GM20431 (cell line): ENCODE measurements around the gene NLGN1.
"Not testable (repeated sequence)": the region's sequence is repeated elsewhere in the genome, so short reads cannot be mapped to it uniquely, and the experiment has no call there.

Experiments
- in situ Hi-C: fragments of 300-500 bp; cut with MseI, MboI; formaldehyde crosslinking; loops from one replicate; pipeline ENCODE4 v1.15.0; 2020; ENCODE audit warnings: low sequenced_read_pairs; ENCODE audit not compliant: unreplicated experiment

The NLGN1 gene

GRCh38 chr3:174223042-174223441 is 825.5 kb downstream of the NLGN1 start:
- in situ Hi-C loops = no loop called here

- in situ Hi-C loops = no loop called here
Observed at GRCh38 chr3:174223626-174224025, 826.1 kb downstream of the NLGN1 start.

- in situ Hi-C loops = no loop called here
Observed at GRCh38 chr3:174229916-174230315, 832.4 kb downstream of the NLGN1 start.

- in situ Hi-C loops = not testable (repeated sequence)
Observed at GRCh38 chr3:174232028-174232657, 834.6 kb downstream of the NLGN1 start.

- in situ Hi-C loops = no loop called here
Observed at GRCh38 chr3:174232658-174233429, 835.3 kb downstream of the NLGN1 start.

GRCh38 chr3:174233511-174233910 is 836.0 kb downstream of the NLGN1 start:
- in situ Hi-C loops = no loop called here

- in situ Hi-C loops = no loop called here
Observed at GRCh38 chr3:174242311-174243041, 844.9 kb downstream of the NLGN1 start.

- in situ Hi-C loops = no loop called here
Observed at GRCh38 chr3:174243171-174243570, 845.6 kb downstream of the NLGN1 start.

- in situ Hi-C loops = no loop called here
Observed at GRCh38 chr3:174247687-174248152, 850.2 kb downstream of the NLGN1 start.

- in situ Hi-C loops = no loop called here
Observed at GRCh38 chr3:174251681-174252080, 854.1 kb downstream of the NLGN1 start.

- in situ Hi-C loops = no loop called here
Observed at GRCh38 chr3:174253196-174253823, 855.8 kb downstream of the NLGN1 start.

GRCh38 chr3:174253940-174254339 is 856.4 kb downstream of the NLGN1 start:
- in situ Hi-C loops = no loop called here

- in situ Hi-C loops = no loop called here
Observed at GRCh38 chr3:174255454-174255853, 857.9 kb downstream of the NLGN1 start.

GRCh38 chr3:174266476-174266875 is 868.9 kb downstream of the NLGN1 start:
- in situ Hi-C loops = no loop called here

GRCh38 chr3:174268061-174268460 is 870.5 kb downstream of the NLGN1 start:
- in situ Hi-C loops = no loop called here

GRCh38 chr3:174268586-174268985 is 871.0 kb downstream of the NLGN1 start:
- in situ Hi-C loops = no loop called here

GRCh38 chr3:174270841-174271240 is 873.3 kb downstream of the NLGN1 start:
- in situ Hi-C loops = no loop called here

GRCh38 chr3:174275336-174275735 is 877.8 kb downstream of the NLGN1 start:
- in situ Hi-C loops = no loop called here

- in situ Hi-C loops = no loop called here
Observed at GRCh38 chr3:174276826-174277225, 879.3 kb downstream of the NLGN1 start.

- in situ Hi-C loops = no loop called here
Observed at GRCh38 chr3:174278094-174278493, 880.5 kb downstream of the NLGN1 start.
